Cardiac fibroblast (primary cell): ENCODE measurements around the gene RIPK3.
A peak's percentile ranks its signal among the peaks of the same experiment; 100 is the strongest.
"Not testable (repeated sequence)": the region's sequence is repeated elsewhere in the genome, so short reads cannot be mapped to it uniquely, and the experiment has no call there.

Experiments
- DNase-seq, 2 donors: peaks; one replicate each; pipeline versions ENCODE4 v3.0.0 to v3.0.0-alpha.2; 2010; ENCODE audit warnings: low read depth in 2 of 2
- H3K4me3 ChIP-seq, 2 donors: replicated peaks in 1 of 2; 1 replicate in 1 of 2; 2 replicates in 1 of 2; pipeline ENCODE4 v1.5.1; 2011; ENCODE audit warnings: low read depth in 2 of 2, low read length in 2 of 2, mild to moderate bottlenecking in 2 of 2, moderate library complexity in 1 of 2
- CTCF ChIP-seq: IDR thresholded peaks from one replicate; pipeline ENCODE4 v1.5.1; 2011; ENCODE audit warnings: low read depth, mild to moderate bottlenecking, low read length, inconsistent platforms

Gene RIPK3

DNA sequence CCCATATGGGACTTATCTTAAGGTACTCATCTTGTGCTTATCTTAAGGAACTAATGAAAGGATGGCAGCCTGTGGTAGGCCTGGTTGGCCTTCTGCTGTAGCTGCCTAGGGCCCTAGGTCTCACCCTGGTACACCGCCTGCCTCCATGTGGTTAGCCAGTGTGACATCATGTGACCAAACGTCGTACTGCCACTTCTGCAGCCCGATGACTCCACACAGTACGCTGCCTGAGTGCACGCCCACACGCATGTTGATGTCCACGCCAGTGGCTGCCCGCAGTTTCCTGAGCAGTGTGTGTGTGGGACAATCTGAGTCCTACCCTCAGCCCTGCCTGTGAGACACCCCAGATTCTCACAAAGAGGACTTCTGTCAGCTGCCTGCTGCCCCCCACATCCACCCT, 10.1 kb downstream of the RIPK3 start:
- DNase-seq = no peak
- TF ChIP-seq CTCF = no peak
- no peak overlapping the region for H3K4me3 ChIP-seq

DNA sequence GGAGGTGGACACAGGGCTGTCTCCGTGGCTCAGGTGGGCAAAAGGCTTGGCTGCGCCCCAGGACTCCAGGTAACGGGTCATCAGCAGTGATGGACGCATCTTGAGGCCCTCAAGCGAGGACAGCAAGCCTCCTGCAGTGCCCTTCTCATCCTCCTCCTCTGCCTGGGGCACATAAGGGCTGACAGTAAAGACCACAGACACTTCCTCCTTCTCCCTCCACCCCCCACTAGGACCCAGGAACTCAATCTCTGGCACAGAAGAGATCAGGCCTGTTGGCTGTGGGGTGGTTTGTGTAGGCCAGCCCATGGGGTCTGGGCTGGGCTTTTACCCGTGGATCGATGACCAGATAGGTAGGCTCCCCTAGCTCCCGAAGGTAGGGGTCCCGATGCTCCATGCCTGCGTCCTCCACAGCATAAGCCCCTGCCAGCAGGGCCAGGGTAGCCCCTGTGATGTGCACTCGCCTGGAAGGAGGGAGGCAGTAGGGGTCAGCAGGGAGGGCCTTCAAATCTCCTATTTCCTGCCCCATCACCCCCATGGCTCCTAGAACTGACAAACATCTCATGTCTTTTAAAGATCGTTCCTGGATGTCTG, 10.6 kb downstream of the RIPK3 start:
- DNase-seq = no peak
- H3K4me3 ChIP-seq = no peak overlapping the region
- TF ChIP-seq CTCF = no peak

DNA sequence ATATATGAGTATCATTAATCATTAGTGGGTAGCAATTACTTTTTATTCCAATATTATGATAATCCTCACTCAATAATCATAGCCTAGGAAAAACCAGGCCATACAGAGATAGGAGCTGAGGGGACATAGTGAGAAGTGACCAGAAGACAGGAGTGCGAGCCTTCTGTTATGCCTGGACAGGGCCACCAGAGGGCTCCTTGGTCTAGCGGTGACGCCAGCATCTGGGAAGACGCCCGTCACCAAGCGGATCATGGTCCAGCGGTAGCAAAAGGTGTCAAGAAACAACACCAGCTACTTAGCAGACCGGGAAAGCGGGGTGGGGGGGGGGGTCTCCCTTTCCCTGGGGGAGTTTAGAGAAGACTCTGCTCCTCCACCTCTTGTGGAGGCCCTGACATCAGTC, 11.9 kb downstream of the RIPK3 start:
- peak; percentile 32 to 40 for DNase-seq
- peak; percentile 39 for TF ChIP-seq CTCF
- H3K4me3 ChIP-seq = not testable (repeated sequence)

DNA sequence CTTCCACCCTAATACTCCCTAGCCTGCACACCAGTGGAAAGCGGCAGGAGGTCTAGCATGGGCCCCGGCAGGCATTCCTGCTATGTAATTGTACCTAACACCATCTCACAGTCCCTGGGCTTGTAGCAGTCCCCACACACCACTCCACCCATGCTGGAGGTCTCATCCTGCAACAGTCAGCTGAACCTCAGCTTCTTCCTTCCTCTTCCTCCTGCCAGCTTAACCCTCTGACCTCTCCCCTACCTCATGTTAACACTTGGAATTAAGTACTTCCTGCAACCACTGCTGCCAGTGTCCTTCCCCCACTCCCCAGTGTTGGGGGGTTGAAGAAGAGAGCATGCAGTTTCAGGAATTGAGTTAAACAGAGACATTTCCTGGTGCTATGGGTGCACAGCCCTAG, 12.5 kb downstream of the RIPK3 start:
- no peak overlapping the region for H3K4me3 ChIP-seq
- no peak for DNase-seq
- TF ChIP-seq CTCF = no peak

DNA sequence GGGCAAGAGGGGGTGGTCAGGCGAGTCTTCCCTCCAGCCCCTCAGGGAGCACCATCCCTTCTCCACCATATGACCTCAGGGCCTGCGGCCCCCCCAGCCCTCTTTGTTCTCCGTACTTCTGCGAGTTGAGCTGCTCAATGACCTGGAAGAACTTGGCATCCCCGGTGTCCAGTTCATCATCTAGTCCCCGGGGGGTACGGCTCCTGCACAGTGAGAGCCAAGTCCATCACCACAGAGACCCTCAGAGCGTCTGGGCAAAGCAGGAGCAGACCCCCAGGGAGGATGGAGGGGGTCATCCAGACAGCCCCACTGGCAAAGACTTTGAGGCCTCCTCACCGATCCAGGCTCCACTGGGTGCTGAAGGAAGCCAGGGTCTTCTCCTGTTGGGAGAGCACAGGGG, 13.8 kb downstream of the RIPK3 start:
- DNase-seq = no peak
- TF ChIP-seq CTCF = no peak
- no peak overlapping the region for H3K4me3 ChIP-seq

DNA sequence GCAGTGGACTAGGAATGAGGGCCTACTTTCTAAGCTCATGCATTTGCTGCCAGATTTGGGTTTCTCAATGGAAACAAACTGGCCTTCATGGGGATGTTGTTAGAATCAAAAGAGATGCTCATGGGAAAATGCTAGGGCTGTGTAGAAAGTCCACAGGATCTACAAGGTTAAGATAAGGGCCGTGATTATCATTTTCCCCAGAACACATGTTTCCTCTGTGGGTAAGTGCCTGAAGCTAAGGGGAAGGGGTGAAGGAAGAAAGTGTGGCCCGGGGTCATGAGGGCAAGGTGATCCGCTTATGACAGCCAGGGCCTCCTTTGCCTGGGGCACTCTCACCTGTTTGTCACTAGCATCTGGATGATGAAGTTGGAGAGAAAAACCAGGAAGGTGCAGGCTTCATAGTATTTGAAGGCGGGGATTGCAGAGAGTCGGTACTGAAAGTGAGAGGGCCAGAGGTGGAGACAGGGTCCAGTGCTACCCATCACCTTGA, 14.7 kb downstream of the RIPK3 start:
- TF ChIP-seq CTCF = no peak
- DNase-seq = no peak
- H3K4me3 ChIP-seq = no peak overlapping the region

DNA sequence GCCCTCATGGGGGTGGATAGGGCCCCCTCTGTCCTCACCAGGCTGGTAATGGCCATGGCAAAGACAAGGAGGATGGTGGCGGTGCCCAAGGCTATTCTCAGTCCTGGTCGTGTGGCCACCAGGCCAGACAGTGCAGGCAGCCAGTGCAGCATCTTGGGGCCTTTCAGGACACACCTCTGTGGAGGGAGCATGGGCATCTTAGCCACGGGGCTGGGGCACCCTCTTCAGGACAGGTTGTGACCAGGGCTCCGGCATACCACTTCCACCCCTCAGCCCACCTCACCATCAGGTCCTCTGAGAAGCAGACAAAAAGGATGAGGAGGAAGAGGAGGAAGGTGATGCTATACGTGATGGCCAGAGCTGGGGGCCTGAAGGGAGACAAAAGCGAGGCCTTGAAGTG, 15.8 kb downstream of the RIPK3 start:
- TF ChIP-seq CTCF = no peak
- no peak for DNase-seq
- no peak overlapping the region for H3K4me3 ChIP-seq
